ENCODE measurements around the gene IMMP2L. TPM values are rescaled to one million over a fixed set of nuclear protein-coding genes. Genes with fewer than 3 reads are reported as not detected.

The IMMP2L gene
- total and polyA plus RNA-seq, 2 of the 4 experiments (the other 2 are of a cell fraction): 5.8 to 9.3 TPM

- Histone ChIP-seq H2BK15ac (ENCODE audit: low read depth, low read length) (no peak overlapping the region), H3K27me3 (ENCODE audit: control insufficient read depth, insufficient read depth, low read length) (no peaks in the 10 kb centered on the region), H4K8ac (ENCODE audit: low read depth in 2 of 2, low read length in 2 of 2) (no peak overlapping the region), H2AK5ac (ENCODE audit: low read depth, low read length) (no peak overlapping the region), H3K27ac (ENCODE audit: insufficient read depth, low read length) (no peak overlapping the region), H3K9me3 (ENCODE audit: control insufficient read depth, insufficient read depth, low read length) (peaks cover 4% of the 10 kb centered on the region), H3K36me3 (ENCODE audit: control insufficient read depth, insufficient read depth, low read length) (no peaks in the 10 kb centered on the region), H2AK9ac (replicated peaks; ENCODE audit: low read depth, low read length, poor library complexity) (no peak overlapping the region), H4K91ac (ENCODE audit: insufficient read depth, low read depth, low read length) (no peak overlapping the region), H3K23ac (ENCODE audit: low read depth, low read length) (no peak overlapping the region), H3K4me1 (ENCODE audit: control insufficient read depth, insufficient read depth, low read length) (no peaks in the 10 kb centered on the region), H3K9me1 (ENCODE audit: insufficient read depth, low read length) (no peaks in the 10 kb centered on the region), H2AFZ (replicated peaks; ENCODE audit: low read length, poor library complexity) (no peak overlapping the region), H3K79me1 (ENCODE audit: low read depth in 1 of 2, low read length in 2 of 2) (no peaks in the 10 kb centered on the region), H2BK5ac (ENCODE audit: low read depth, low read length, poor library complexity, severe bottlenecking) (no peak overlapping the region), H3K14ac (replicated peaks; ENCODE audit: low read depth, low read length) (no peak overlapping the region), H3K18ac (ENCODE audit: low read depth, low read length) (no peak overlapping the region), H4K20me1 (ENCODE audit: insufficient read depth, low read length) (no peaks in the 10 kb centered on the region), H3K9ac (ENCODE audit: low read depth, low read length) (no peak overlapping the region), H3K4me2 (ENCODE audit: low read depth, low read length) (no peak overlapping the region), H4K5ac (ENCODE audit: low read depth, low read length) (no peak overlapping the region), H3K4me3 (ENCODE audit: insufficient read depth, low read depth, low read length) (no peak overlapping the region), H3K4ac (ENCODE audit: low read depth, low read length) (no peak overlapping the region), H2BK20ac (ENCODE audit: low read depth, low read length) (no peak overlapping the region), H2BK120ac (ENCODE audit: low read depth, low read length) (no peak overlapping the region), H3K56ac (ENCODE audit: extremely low read depth, insufficient read depth, low read length) (no peak overlapping the region)
- CTCF ChIA-PET: no interaction called here
- ATAC-seq (ENCODE audit: low read depth): no peak
- DNase-seq: no peak
- dilution Hi-C loops (cut with HindIII; ENCODE audit: low sequenced_read_pairs, unreplicated experiment): no loop called here
- in situ Hi-C loops (cut with MboI; ENCODE audit: low sequenced_read_pairs): loop anchor here (10.0 kb wide), 1 partner anchor 146 kb away; no protein-coding TSS in a partner anchor
- intact Hi-C loops (cut with micrococcal nuclease): no loop called here
- POLR2A ChIA-PET (ENCODE audit: unreplicated experiment): no interaction called here
- BruUV-seq (replicated peaks): no TSS peak
- TF ChIP-seq RFX5 (IDR thresholded peaks at IDR 0.05; ENCODE audit: low read depth, low read length): no peak
- no peak for TF ChIP-seq RCOR1 (IDR thresholded peaks at IDR 0.05; ENCODE audit: insufficient replicate concordance, low read length)
- no peak for TF ChIP-seq MXI1 (IDR thresholded peaks at IDR 0.05; ENCODE audit: borderline replicate concordance, low read depth, low read length)
- no peak for TF ChIP-seq BHLHE40 (IDR thresholded peaks at IDR 0.05; ENCODE audit: low read depth, low read length)
- TF ChIP-seq ELK1 (IDR thresholded peaks at IDR 0.05; ENCODE audit: borderline replicate concordance, low read depth, low read length): no peak
- TF ChIP-seq NFE2L2 (IDR thresholded peaks at IDR 0.05; ENCODE audit: low read depth, low read length): no peak
- no peak for TF ChIP-seq MAFK (IDR thresholded peaks at IDR 0.05; ENCODE audit: low read depth, low read length)
- no peak for TF ChIP-seq CHD1 (IDR thresholded peaks at IDR 0.05; ENCODE audit: low read depth, low read length)
- no peak for TF ChIP-seq MAZ (IDR thresholded peaks at IDR 0.05; ENCODE audit: borderline replicate concordance, low read depth, low read length)
- no peak for TF ChIP-seq CTCF (conservative IDR thresholded peaks at IDR 0.05; ENCODE audit: low read depth, low read length)
- TF ChIP-seq RAD21 (IDR thresholded peaks at IDR 0.05; ENCODE audit: low read length): no peak
- no peak for TF ChIP-seq FOS (IDR thresholded peaks at IDR 0.05; ENCODE audit: low read depth, low read length)
- no peak for TF ChIP-seq POLR2A (IDR thresholded peaks at IDR 0.05; ENCODE audit: low read depth, low read length)
- TF ChIP-seq CEBPB (IDR thresholded peaks at IDR 0.05; ENCODE audit: low read depth, low read length): no peak
- no CpG with 5 or more reads among the region's 1 CpG for WGBS, 2 experiments (ENCODE audit: extremely low coverage in 2 of 2, insufficient read length in 1 of 2)
Observed at GRCh38 chr7:111339006-111339405, 223.3 kb downstream of the IMMP2L start.
